Neural progenitor cell (in vitro differentiated cells): ENCODE results near the gene COL25A1.

Source experiments
- CTCF ChIP-seq: fragments of 200-600 bp; sonication (generic); IDR thresholded peaks from 2 replicates; pipeline ENCODE4 v1.5.1; 2017; ENCODE audit warnings: antibody characterized with exemption, mild to moderate bottlenecking
- EZH2 ChIP-seq: fragments of 200-600 bp; sonication (generic); IDR thresholded peaks from 2 replicates; pipeline ENCODE4 v1.6.1; 2017; ENCODE audit warnings: antibody characterized with exemption, mild to moderate bottlenecking, moderate library complexity
- EZH2phosphoT487 ChIP-seq: fragments of 200-600 bp; sonication (generic); IDR thresholded peaks from 2 replicates; pipeline ENCODE4 v1.6.1; 2017; ENCODE audit warnings: antibody characterized with exemption

- no peak for TF ChIP-seq CTCF
- TF ChIP-seq EZH2, result no peak
- no peak for TF ChIP-seq EZH2phosphoT487
These were observed 35.6 kb downstream of the COL25A1 start for GRCh38 chr4:109266891-109267290.
